Subcutaneous adipose tissue (tissue), 4 donors: ENCODE data around the gene BDH2. TPM values are rescaled to one million over a fixed set of nuclear protein-coding genes. Genes with fewer than 3 reads are reported as not detected.

Experiments
- total RNA-seq, 4 donors: library from RNA; depleted of rRNA; stranded (reverse); fragments of >200 nt; gene quantifications; one replicate each; pipeline ENCODE4 v1.1.0, GENCODE V29; 2016
- TF ChIP-seq, protein P1 (sequence below): fragments of 450-650 bp; IDR thresholded peaks from one replicate; pipeline ENCODE4 v1.5.1; 2016; ENCODE audit warnings: low read depth, mild to moderate bottlenecking, control low read depth, antibody characterized with exemption, moderate library complexity

BDH2 gene
- total RNA-seq, 4 donors from 2014 or later = 33.1 to 65.8 (median 52.9) TPM

DNA sequence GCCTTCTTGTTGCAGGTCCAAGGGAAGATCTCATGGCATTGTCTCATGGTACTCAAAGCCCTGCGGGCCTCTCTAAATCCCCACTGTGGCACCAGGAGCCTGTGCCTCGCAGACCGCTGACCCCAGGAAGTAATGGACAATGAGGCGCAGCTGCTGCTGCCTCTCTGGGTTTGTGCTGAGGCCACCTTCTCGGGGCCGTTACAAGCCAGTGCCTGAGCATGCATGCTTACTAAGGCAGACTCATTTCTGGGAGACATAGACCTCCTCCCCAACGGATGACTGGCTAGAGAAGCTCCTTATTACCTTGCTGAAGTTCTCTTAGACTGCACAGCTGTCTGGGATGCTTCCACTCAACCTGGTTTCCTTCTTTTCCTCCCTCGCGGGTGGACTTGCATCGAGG lies 1.3 kb downstream of the BDH2 start:
- TF ChIP-seq, protein P1, sequence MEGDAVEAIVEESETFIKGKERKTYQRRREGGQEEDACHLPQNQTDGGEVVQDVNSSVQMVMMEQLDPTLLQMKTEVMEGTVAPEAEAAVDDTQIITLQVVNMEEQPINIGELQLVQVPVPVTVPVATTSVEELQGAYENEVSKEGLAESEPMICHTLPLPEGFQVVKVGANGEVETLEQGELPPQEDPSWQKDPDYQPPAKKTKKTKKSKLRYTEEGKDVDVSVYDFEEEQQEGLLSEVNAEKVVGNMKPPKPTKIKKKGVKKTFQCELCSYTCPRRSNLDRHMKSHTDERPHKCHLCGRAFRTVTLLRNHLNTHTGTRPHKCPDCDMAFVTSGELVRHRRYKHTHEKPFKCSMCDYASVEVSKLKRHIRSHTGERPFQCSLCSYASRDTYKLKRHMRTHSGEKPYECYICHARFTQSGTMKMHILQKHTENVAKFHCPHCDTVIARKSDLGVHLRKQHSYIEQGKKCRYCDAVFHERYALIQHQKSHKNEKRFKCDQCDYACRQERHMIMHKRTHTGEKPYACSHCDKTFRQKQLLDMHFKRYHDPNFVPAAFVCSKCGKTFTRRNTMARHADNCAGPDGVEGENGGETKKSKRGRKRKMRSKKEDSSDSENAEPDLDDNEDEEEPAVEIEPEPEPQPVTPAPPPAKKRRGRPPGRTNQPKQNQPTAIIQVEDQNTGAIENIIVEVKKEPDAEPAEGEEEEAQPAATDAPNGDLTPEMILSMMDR = no peak

GRCh38 chr4:103097112-103097511 lies 2.5 kb downstream of the BDH2 start:
- TF ChIP-seq, protein P1 = no peak

DNA sequence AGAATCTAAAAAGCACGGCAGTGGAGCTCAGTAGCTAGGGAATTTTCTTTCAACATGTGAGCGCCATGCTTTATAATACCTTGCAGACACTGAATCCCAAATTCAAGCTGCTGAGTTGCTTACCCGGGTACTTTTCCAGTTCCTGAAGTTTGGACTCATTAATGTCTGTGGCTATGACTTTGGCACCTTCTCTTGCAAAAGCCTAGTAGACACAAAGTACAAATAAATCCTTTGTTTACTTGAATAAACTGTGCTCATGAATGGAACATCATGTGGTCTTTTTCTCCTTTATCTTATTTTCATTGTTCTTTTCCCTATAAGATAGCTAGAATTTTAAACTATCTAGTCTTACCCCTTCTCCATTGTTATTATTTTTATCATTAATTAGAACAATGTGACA lies 4.6 kb downstream of the BDH2 start:
- TF ChIP-seq, protein P1 = no peak

GRCh38 chr4:103092245-103092644 lies 7.4 kb downstream of the BDH2 start:
- TF ChIP-seq, protein P1 = no peak

DNA sequence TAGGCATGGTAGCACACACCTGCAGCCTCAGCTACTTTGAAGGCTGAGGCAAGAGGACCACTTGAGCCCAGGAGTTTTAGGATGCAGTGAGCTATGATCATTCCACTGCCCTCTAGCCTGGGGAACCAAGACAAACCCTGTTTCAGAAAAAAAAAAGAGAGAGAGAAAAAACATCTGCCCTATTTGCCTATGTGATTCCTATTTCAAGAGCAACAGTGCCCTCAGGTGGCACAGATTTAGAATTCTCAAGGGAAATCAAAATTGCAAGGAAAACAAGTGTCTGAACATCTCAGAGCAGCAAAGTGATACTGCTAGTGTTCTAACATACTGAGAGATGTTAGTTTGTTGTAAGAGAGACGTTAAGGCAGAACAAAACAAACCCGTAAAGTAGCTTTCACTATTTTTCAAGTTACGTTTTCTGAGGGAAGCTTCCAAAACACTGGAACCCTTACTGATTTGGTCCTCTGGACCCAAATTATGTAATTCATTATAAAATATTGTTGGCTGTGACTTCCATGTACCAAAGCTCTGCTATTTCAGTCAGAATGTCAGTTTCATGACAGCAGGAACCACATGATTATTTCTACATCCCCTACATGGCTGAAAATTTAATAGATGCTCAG lies 7.9 kb downstream of the BDH2 start:
- TF ChIP-seq, protein P1 = no peak

DNA sequence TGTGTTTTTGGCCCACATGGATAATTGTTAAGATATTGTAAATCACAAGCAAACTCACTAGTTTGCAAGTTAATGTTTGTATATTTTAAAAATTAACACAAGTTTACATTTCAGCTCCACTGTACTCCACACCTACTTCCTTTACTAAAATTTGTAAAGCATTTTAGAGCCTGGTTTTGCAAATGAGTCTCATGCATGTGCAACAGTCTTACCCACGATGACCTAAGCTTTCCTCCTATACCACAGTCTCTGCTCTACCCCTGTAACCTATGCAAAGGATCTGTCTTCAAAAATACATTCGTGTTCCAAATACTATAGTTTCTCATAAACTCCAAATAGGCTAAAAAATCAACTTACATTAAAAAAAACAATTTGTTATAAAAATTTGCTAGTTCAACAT lies 10.2 kb downstream of the BDH2 start:
- TF ChIP-seq, protein P1 = no peak

DNA sequence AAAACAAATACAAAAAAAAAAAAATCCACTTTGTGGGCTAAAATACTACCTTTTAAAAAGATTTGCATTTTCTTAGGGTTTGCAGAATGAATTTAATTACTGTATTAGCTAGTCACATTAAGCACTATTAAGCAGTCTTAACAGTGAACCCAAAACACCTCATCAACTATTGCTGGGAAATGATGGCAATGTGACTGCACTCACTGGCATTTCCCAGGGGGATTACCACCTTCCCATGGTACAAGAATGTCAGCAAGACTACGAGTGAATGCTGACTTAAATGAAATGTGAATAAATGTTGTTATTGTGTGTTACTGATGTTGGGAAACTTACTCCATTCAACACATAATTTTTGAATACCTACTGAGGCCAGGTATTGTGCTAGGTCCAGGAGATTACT lies 13.1 kb downstream of the BDH2 start:
- TF ChIP-seq, protein P1 = no peak
